Sigmoid colon (tissue), 7 donors: ENCODE data around the gene EMC6. TPM values are rescaled to one million over a fixed set of nuclear protein-coding genes. Genes with fewer than 3 reads are reported as not detected.
"Not testable (repeated sequence)": the region's sequence is repeated elsewhere in the genome, so short reads cannot be mapped to it uniquely, and the experiment has no call there.

Experiments
- DNase-seq: peaks from one replicate; pipeline ENCODE4 v3.0.0-alpha.2; 2019
- H3K27ac ChIP-seq, 4 donors: fragments of 200-600 bp; sonication (generic); one replicate each; pipeline ENCODE4 v1.5.1; 2016 to 2019; ENCODE audit warnings: mild to moderate bottlenecking in 1 of 4
- H3K27me3 ChIP-seq, 3 donors: fragments of 200-600 bp; sonication (generic); one replicate each; pipeline ENCODE4 v1.5.1; 2019; ENCODE audit warnings: mild to moderate bottlenecking in 1 of 3
- H3K36me3 ChIP-seq, 4 donors: fragments of 200-600 bp; sonication (generic); one replicate each; pipeline ENCODE4 v1.5.1; 2016 to 2019
- H3K4me1 ChIP-seq, 4 donors: fragments of 200-600 bp; sonication (generic); one replicate each; pipeline ENCODE4 v1.5.1; 2017 to 2019
- H3K4me3 ChIP-seq, 4 donors: fragments of 200-600 bp; sonication (generic); one replicate each; pipeline ENCODE4 v1.5.1; 2017 to 2019; ENCODE audit warnings: mild to moderate bottlenecking in 2 of 4, moderate library complexity in 1 of 4
- H3K9me3 ChIP-seq, 4 donors: fragments of 200-600 bp in 3 of 4; sonication (generic) in 3 of 4; one replicate each; pipeline versions ENCODE4 v1.5.1 to v1.6.1; 2013 to 2019
- CTCF ChIP-seq, 4 experiments: fragments of 450-650 bp in 3 of 4; fragments of 200-600 bp in 1 of 4; IDR thresholded peaks; one replicate each; pipeline ENCODE4 v1.5.1; 2016 to 2019; ENCODE audit warnings: antibody characterized with exemption in 4 of 4, mild to moderate bottlenecking in 3 of 4, moderate library complexity in 2 of 4
- EP300 ChIP-seq, 4 donors: sonication (generic); formaldehyde crosslinking; IDR thresholded peaks; one replicate each; pipeline ENCODE4 v1.6.1; 2017; ENCODE audit warnings: antibody characterized with exemption in 4 of 4
- POLR2A ChIP-seq, 2 donors: fragments of 450-650 bp; IDR thresholded peaks; one replicate each; pipeline ENCODE4 v1.6.1; 2016; ENCODE audit warnings: antibody characterized with exemption in 2 of 2, mild to moderate bottlenecking in 2 of 2, moderate library complexity in 2 of 2
- POLR2AphosphoS5 ChIP-seq, 4 donors: sonication (generic); formaldehyde crosslinking; IDR thresholded peaks; one replicate each; pipeline ENCODE4 v1.6.1; 2017; ENCODE audit warnings: antibody characterized with exemption in 4 of 4
- WGBS, 2 donors: extraction: QIAGEN DNeasy Blood & Tissue Kit; methylation state at CpG; one replicate each; pipeline ENCODE4 v1.1.7; 2013; 5-methylcytosine and 5-hydroxymethylcytosine counted together
- intact Hi-C: fragments of 100-400 bp; cut with DNase I; formaldehyde crosslinking; loops from one replicate; pipeline ENCODE4 v1.15.1; 2023
- polyA plus RNA-seq, 3 donors: library from polyadenylated mRNA; stranded (reverse); fragments of 200-250 nt; gene quantifications; one replicate each; pipeline ENCODE4 v1.2.3, GENCODE V29; 2013
- total RNA-seq, 4 donors: library from RNA; depleted of rRNA; stranded (reverse); fragments of >200 nt; gene quantifications; one replicate each; pipeline ENCODE4 v1.1.0, GENCODE V29; 2016
- donor health status: healthy with polysubstance abuse.
- donor health status: Bipolar disorder and iron deficiency.
- donor health status: healthy.

Gene EMC6
- total and polyA plus RNA-seq, 7 donors: 4.4 to 90.5 (median 21.7) TPM

DNA sequence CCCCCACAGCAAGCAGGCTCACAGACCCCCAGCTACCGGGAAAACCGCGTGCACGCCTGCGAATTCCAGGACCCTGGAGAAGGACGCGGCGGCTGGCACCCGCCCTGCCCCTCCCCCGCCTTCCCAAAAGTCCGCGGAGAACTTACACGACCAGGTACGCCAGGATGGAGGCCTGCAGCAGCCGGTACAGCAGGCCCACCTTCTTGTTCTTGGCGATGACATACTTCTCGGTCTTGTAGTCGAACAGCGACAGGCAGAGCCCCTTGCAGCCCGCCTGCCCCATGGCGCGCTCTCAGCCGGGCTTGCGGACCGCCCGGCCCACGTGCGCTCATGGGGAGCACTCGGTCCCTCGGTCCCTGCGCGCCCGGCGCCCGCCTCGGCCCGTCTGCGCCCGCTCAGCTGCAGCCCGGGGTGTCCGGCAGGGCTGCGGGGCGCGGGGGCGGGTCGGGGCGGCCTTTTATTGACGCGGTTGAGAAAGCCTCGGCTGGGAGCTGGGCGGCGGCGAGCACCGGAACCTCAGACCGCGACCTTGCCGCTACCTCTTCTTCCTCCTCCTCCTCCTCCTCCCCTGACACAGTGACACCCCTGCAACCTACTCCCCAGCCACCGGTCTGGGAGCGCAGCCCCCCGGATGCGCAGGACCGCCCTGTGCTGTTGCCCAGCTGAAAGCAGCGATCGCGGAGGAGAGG, 27.3 kb downstream of the EMC6 start, which contains the start of gene P2RX5:
Gene P2RX5, minus strand, starts transcription at position 433 of the 689 bp plus-strand sequence. Its CDS starts 150 bp downstream, at position 283.
- DNase-seq: no peak
- 0 to 1% methylated on average over 65 of the region's 65 CpGs for WGBS, 2 donors
- H3K27ac ChIP-seq: no peak within 1 kb of the TSS
- H3K4me3 ChIP-seq: peak within 1 kb of the TSS in 3 of 4 donors; percentile 16 to 54 (median 50)
- intact Hi-C loops: no loop called here
- H3K27me3 ChIP-seq: peaks cover 8 to 71% (median 57%) of the 10 kb centered on the region in 3 donors
- peaks cover 0 to 18% (median 15%) of the 10 kb centered on the region in 4 donors for H3K4me1 ChIP-seq
- peaks cover 0 to 5% (median 2%) of the 10 kb centered on the region in 4 donors for H3K9me3 ChIP-seq
- TF ChIP-seq POLR2A (IDR thresholded peaks at IDR 0.05): no peak
- no peak for TF ChIP-seq POLR2AphosphoS5 (IDR thresholded peaks at IDR 0.05)
- TF ChIP-seq EP300 (IDR thresholded peaks at IDR 0.05): no peak
- no peak for TF ChIP-seq CTCF (IDR thresholded peaks at IDR 0.05)
- H3K36me3 ChIP-seq: no peaks in the 10 kb centered on the region

DNA sequence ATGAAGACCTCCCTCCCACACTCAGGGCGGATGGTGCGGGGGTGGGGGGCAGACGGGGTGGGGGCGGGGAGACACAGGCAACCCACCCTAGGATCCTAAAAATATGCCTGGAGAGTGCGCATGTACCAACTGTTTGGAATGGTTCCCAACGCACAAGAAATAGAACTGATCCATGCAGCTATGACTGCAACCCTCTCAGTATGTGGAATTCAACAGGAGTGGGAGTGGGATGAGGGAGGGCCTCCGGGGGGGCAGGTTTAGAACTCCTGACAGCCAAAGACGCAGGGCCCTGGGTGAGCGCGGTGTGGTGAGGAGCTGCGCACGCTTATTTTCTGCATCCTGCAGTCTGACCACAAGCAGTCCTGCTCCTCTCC, 28.5 kb downstream of the EMC6 start:
- H3K9me3 ChIP-seq: peaks cover 0 to 5% (median 2%) of the 10 kb centered on the region in 4 donors
- no peak for DNase-seq
- no peak overlapping the region for H3K4me3 ChIP-seq
- no peak overlapping the region for H3K27ac ChIP-seq
- TF ChIP-seq EP300 (IDR thresholded peaks at IDR 0.05): no peak
- no peak for TF ChIP-seq POLR2AphosphoS5 (IDR thresholded peaks at IDR 0.05)
- no peak for TF ChIP-seq CTCF (IDR thresholded peaks at IDR 0.05)
- peaks cover 0 to 18% (median 15%) of the 10 kb centered on the region in 4 donors for H3K4me1 ChIP-seq
- no peaks in the 10 kb centered on the region for H3K36me3 ChIP-seq
- H3K27me3 ChIP-seq: peaks cover 4 to 59% (median 46%) of the 10 kb centered on the region in 3 donors
- WGBS, 2 donors: 56 to 61% methylated on average over 12 of the region's 12 CpGs
- intact Hi-C loops: no loop called here

DNA sequence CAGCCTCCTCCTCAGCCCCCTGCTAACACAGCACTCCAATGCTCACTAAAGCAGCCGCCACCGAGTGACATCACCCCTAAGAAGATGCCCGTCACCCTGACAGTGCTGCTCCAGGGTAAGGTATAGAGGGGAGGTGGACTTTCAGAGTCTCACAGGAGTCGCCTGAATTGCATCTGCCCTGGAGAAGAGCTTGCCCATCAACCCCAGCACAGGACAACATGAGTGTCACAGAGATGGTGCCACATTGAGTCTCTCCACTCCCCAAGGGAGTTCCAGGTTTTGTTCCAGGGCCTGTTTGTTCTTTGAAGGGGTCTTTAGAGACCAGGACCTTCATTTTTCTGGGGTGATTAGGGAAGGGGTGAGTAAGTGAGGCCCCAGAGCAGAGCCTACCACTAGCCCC, 29.5 kb downstream of the EMC6 start:
- Histone ChIP-seq H3K27ac (no peak overlapping the region), H3K4me3 (no peak overlapping the region), H3K9me3 (peaks cover 0 to 5% (median 2%) of the 10 kb centered on the region in 4 donors), H3K4me1 (peaks cover 0 to 18% (median 15%) of the 10 kb centered on the region in 4 donors), H3K27me3 (peaks cover 4 to 50% (median 38%) of the 10 kb centered on the region in 3 donors), H3K36me3 (no peaks in the 10 kb centered on the region)
- no peak for DNase-seq
- intact Hi-C loops: no loop called here
- TF ChIP-seq CTCF (IDR thresholded peaks at IDR 0.05): no peak
- TF ChIP-seq EP300 (IDR thresholded peaks at IDR 0.05): no peak
- no peak for TF ChIP-seq POLR2A (IDR thresholded peaks at IDR 0.05)
- TF ChIP-seq POLR2AphosphoS5 (IDR thresholded peaks at IDR 0.05): no peak
- WGBS, 2 donors: 86 to 88% methylated on average over 4 of the region's 4 CpGs

- 67 to 90% methylated on average over 4 of the region's 4 CpGs for WGBS, 2 donors
- H3K9me3 ChIP-seq: peaks cover 0 to 5% (median 2%) of the 10 kb centered on the region in 4 donors
- H3K4me1 ChIP-seq: peaks cover 0 to 16% (median 14%) of the 10 kb centered on the region in 4 donors
- no peak overlapping the region for H3K4me3 ChIP-seq
- intact Hi-C loops: no loop called here
- TF ChIP-seq CTCF (IDR thresholded peaks at IDR 0.05) (no peak), POLR2AphosphoS5 (IDR thresholded peaks at IDR 0.05) (no peak), EP300 (IDR thresholded peaks at IDR 0.05) (no peak), POLR2A (IDR thresholded peaks at IDR 0.05) (no peak)
- H3K36me3 ChIP-seq: no peaks in the 10 kb centered on the region
- peaks cover 4 to 32% (median 28%) of the 10 kb centered on the region in 3 donors for H3K27me3 ChIP-seq
- H3K27ac ChIP-seq: no peak overlapping the region
- DNase-seq: no peak
Measured at GRCh38 chr17:3699951-3700350, 31.3 kb downstream of the EMC6 start.

DNA sequence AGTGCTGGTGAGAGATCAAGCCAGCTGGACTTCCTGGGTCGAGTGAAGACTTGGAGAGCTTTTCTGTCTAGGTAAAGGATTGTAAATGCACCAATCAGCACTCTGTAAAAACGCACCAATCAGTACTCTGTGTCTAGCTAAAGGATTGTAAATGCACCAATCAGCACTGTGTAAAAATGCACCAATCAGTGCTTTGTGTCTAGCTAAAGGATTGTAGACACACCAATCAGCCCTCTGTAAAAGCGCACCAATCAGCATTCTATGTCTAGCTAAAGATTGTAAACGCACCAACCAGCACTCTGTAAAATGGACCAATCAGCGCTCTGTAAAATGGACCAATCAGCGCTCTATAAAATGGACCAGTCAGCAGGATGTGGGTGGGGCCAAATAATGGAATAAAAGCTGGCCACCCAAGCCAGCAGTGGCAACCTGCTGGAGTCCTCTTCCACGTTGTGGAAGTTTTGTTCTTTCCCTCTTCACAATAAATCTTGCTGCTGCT, 33.5 kb downstream of the EMC6 start:
- WGBS, 2 donors: 87 to 92% methylated on average over 7 of the region's 7 CpGs
- intact Hi-C loops, H3K36me3 ChIP-seq, H3K4me1 ChIP-seq, H3K4me3 ChIP-seq, DNase-seq, H3K27ac ChIP-seq, H3K9me3 ChIP-seq: not testable (repeated sequence)
- H3K27me3 ChIP-seq: peaks cover 0 to 10% (median 6%) of the 10 kb centered on the region in 3 donors
